ENCODE results near the gene LRCOL1.

GRCh38 chr12:132576701-132577100 is 33.7 kb downstream of the LRCOL1 start:
- TF ChIP-seq CTCF (IDR thresholded peaks at IDR 0.05; ENCODE audit: low read depth, low read length) (no peak), EZH2phosphoT487 (IDR thresholded peaks at IDR 0.05; ENCODE audit: low read depth) (no peak)
